ENCODE measurements around the gene RCVRN. TPM values are rescaled to one million over a fixed set of nuclear protein-coding genes. Genes with fewer than 3 reads are reported as not detected.

The RCVRN gene
- polyA plus RNA-seq, 1 of the 3 experiments (the other 2 are of a cell fraction), result not detected

DNA sequence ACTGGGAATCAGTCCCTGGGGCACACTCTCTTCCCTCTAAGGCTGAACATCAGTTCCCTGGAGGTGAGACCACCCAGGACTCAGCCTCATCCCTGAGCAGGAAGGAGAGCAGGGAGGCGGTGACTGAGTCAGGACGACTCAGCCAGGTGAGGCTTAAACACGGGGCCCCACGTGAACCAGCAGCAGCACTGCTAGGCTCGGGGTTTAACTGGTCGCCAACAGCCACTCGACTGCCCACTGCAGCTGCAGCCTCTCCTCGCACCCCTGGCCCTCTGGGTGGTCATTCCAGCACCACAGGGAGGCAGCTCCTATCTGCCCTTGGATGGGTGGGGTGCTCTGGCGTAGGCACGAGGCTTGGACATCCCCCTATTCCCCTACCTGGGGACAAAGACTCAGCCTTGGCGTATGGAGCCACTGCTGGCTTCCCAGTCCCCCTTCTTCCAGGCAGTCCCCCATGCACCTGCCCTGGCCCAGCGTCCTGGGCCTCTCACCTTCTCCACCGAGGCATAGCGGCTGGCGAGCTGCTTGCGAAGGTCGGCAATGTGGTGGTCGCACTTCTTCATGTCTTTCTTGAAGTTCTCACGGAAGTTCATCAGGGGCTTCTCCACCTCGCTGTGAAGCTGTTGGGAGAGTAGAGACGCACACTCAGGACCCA is 21.2 kb upstream of the RCVRN start (continued):
- no peak for TF ChIP-seq RXRA (IDR thresholded peaks at IDR 0.05; ENCODE audit: borderline replicate concordance, low read depth)

DNA sequence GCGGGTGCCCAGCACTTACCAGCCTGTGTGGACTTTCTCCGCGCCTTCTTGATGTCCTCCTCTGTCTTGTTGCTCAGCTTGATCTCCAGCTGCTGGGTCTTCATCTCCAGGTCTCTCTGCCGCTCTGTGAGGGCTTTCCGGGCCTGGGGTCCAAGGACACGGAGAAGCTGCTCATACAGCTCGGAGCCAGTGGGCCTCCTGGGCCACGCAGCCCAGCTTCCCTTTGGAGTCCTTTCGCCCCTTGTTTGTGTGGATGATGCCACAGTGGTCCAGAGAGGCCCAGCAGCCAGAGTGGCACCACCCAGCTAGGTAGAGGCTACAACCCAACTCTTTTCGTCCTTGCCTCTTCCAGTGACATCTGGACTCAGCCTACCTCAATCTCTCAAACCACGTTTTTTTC is 20.4 kb upstream of the RCVRN start:
- Histone ChIP-seq H3K27ac (ENCODE audit: low read depth in 2 of 2, low read length in 1 of 2) (no peak overlapping the region), H3K9ac (no peak overlapping the region), H3K79me2 (ENCODE audit: insufficient read depth) (no peaks in the 10 kb centered on the region), H3K4me1 (ENCODE audit: control insufficient read depth in 1 of 2, insufficient read depth in 2 of 2, low read depth in 1 of 2, low read length in 1 of 2) (no peaks in the 10 kb centered on the region), H3K4me2 (no peak overlapping the region), H3K4me3 (ENCODE audit: low read depth in 2 of 2, low read length in 1 of 2) (no peak overlapping the region), H3K9me3 (no peaks in the 10 kb centered on the region), H3F3A (replicated peaks; ENCODE audit: insufficient read depth) (no peaks in the 10 kb centered on the region), H3K36me3 (replicated peaks in 1 of 2; ENCODE audit: control insufficient read depth in 1 of 2, insufficient read depth in 2 of 2, low read length in 1 of 2) (no peaks in the 10 kb centered on the region), H3K27me3 (ENCODE audit: insufficient read depth) (peaks cover 23% of the 10 kb centered on the region; the same call in 1 of the 2 replicates), H2AFZ (ENCODE audit: low read depth) (no peak overlapping the region), H4K20me1 (ENCODE audit: insufficient read depth) (no peaks in the 10 kb centered on the region), H3K9me2 (no peaks in the 10 kb centered on the region)
- ChIA-PET POLR2A (no interaction called here), CTCF (interaction anchor here (0.5 to 6.0 kb wide), 16 partner anchors 10 to 691 kb away, joined by 3 to 67 read pairs (median 4); no protein-coding TSS in a partner anchor)
- no peak for TF ChIP-seq ELF1 (IDR thresholded peaks at IDR 0.05)
- TF ChIP-seq GABPA (IDR thresholded peaks at IDR 0.05; ENCODE audit: low read depth), result no peak
- 47% methylated on average over 11 of the region's 11 CpGs for WGBS (ENCODE audit: low lambda C conversion rate)
- no peak for DNase-seq

DNA sequence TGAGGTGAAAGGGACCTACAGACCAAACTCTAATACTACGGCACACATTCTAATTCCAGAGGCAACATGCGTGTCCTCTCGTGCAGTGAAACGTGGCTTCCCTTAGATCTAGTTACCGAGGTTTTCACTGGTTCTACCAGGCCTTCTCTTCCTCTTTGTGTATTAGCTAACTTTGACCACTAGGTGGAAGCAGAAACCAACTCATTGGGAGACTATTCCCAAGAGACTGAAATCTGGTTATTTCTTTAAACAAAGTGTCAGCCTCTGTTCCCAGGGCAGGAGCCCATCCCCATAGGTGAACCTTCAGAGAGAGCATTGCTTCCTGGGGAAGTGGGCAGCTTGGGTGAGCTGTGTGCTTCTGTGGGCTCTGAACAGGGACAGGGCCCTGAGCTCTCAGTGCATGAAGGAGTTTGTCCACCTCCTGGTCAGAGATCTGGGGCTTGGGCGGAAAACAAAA is 19.7 kb upstream of the RCVRN start:
- WGBS (ENCODE audit: low lambda C conversion rate), result 12% methylated on average over 6 of the region's 6 CpGs
- TF ChIP-seq JUND (IDR thresholded peaks at IDR 0.05) (no peak), EZH2phosphoT487 (IDR thresholded peaks at IDR 0.05; ENCODE audit: borderline replicate concordance, low read depth) (no peak), YY1 (IDR thresholded peaks at IDR 0.05; ENCODE audit: low read depth) (no peak), TEAD4 (IDR thresholded peaks at IDR 0.05; ENCODE audit: borderline replicate concordance, insufficient read depth) (no peak), POLR2AphosphoS5 (IDR thresholded peaks at IDR 0.05; ENCODE audit: low read depth, low read length) (no peak), RAD21 (IDR thresholded peaks at IDR 0.05; ENCODE audit: low read length) (peak; percentile 87), ELF1 (IDR thresholded peaks at IDR 0.05) (no peak), NRF1 (IDR thresholded peaks at IDR 0.05; ENCODE audit: low read depth, low read length) (no peak), SMC3 (IDR thresholded peaks at IDR 0.05; ENCODE audit: low read depth, low read length) (peak; percentile 63), TAF1 (IDR thresholded peaks at IDR 0.05; ENCODE audit: borderline replicate concordance, low read depth, low read length) (no peak), CHD2 (IDR thresholded peaks at IDR 0.05; ENCODE audit: low read length, partially characterized antibody) (peak; percentile 9), EP300 (IDR thresholded peaks at IDR 0.05; ENCODE audit: borderline replicate concordance in 1 of 2, low read depth in 1 of 2, low read length in 1 of 2) (no peak), RCOR1 (IDR thresholded peaks at IDR 0.05; ENCODE audit: low read length) (no peak), CTCF (IDR thresholded peaks at IDR 0.05) (peak; percentile 82), USF2 (IDR thresholded peaks at IDR 0.05; ENCODE audit: borderline replicate concordance, low read depth, low read length) (no peak), MXI1 (IDR thresholded peaks at IDR 0.05; ENCODE audit: low read depth, low read length) (no peak)
- TF ChIP-seq, protein P1, sequence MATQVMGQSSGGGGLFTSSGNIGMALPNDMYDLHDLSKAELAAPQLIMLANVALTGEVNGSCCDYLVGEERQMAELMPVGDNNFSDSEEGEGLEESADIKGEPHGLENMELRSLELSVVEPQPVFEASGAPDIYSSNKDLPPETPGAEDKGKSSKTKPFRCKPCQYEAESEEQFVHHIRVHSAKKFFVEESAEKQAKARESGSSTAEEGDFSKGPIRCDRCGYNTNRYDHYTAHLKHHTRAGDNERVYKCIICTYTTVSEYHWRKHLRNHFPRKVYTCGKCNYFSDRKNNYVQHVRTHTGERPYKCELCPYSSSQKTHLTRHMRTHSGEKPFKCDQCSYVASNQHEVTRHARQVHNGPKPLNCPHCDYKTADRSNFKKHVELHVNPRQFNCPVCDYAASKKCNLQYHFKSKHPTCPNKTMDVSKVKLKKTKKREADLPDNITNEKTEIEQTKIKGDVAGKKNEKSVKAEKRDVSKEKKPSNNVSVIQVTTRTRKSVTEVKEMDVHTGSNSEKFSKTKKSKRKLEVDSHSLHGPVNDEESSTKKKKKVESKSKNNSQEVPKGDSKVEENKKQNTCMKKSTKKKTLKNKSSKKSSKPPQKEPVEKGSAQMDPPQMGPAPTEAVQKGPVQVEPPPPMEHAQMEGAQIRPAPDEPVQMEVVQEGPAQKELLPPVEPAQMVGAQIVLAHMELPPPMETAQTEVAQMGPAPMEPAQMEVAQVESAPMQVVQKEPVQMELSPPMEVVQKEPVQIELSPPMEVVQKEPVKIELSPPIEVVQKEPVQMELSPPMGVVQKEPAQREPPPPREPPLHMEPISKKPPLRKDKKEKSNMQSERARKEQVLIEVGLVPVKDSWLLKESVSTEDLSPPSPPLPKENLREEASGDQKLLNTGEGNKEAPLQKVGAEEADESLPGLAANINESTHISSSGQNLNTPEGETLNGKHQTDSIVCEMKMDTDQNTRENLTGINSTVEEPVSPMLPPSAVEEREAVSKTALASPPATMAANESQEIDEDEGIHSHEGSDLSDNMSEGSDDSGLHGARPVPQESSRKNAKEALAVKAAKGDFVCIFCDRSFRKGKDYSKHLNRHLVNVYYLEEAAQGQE (IDR thresholded peaks at IDR 0.05; ENCODE audit: low read depth, low read length), result no peak
- TF ChIP-seq, protein P2, sequence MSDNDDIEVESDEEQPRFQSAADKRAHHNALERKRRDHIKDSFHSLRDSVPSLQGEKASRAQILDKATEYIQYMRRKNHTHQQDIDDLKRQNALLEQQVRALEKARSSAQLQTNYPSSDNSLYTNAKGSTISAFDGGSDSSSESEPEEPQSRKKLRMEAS (IDR thresholded peaks at IDR 0.05; ENCODE audit: low read depth), result no peak

More for the DNA sequence above, 19.7 kb upstream of the RCVRN start:
- H2AFZ ChIP-seq (ENCODE audit: low read depth), result no peak overlapping the region
- peak; percentile 61 for DNase-seq
- no peak overlapping the region for H3K27ac ChIP-seq (ENCODE audit: low read depth in 2 of 2, low read length in 1 of 2)
- no peak overlapping the region for H3K9ac ChIP-seq
- H3K4me1 ChIP-seq (ENCODE audit: control insufficient read depth in 1 of 2, insufficient read depth in 2 of 2, low read depth in 1 of 2, low read length in 1 of 2), result no peaks in the 10 kb centered on the region
- H3K9me3 ChIP-seq, result no peaks in the 10 kb centered on the region
- H3K4me2 ChIP-seq, result no peak overlapping the region
- ChIA-PET CTCF (interaction anchor here (0.5 to 6.0 kb wide), 26 partner anchors 9 to 692 kb away, joined by 3 to 67 read pairs (median 4); no protein-coding TSS in a partner anchor), POLR2A (no interaction called here)
- no peaks in the 10 kb centered on the region for H4K20me1 ChIP-seq (ENCODE audit: insufficient read depth)
- peak overlapping the region in 1 of 2 experiments; percentile 31; a peak in 1 of 4 replicates for H3K4me3 ChIP-seq (ENCODE audit: low read depth in 2 of 2, low read length in 1 of 2)
- H3K36me3 ChIP-seq (replicated peaks in 1 of 2; ENCODE audit: control insufficient read depth in 1 of 2, insufficient read depth in 2 of 2, low read length in 1 of 2), result no peaks in the 10 kb centered on the region
- H3F3A ChIP-seq (replicated peaks; ENCODE audit: insufficient read depth), result no peaks in the 10 kb centered on the region
- no peaks in the 10 kb centered on the region for H3K79me2 ChIP-seq (ENCODE audit: insufficient read depth)
- H3K27me3 ChIP-seq (ENCODE audit: insufficient read depth), result peaks cover 16% of the 10 kb centered on the region; the same call in 1 of the 2 replicates
- H3K9me2 ChIP-seq, result no peaks in the 10 kb centered on the region
